ENCODE results near the gene GPR143. TPM values are rescaled to one million over a fixed set of nuclear protein-coding genes. Genes with fewer than 3 reads are reported as not detected.

GPR143 gene
- total and polyA plus RNA-seq, 2 of the 4 experiments (the other 2 are of a cell fraction) = 0.07 TPM; not detected in 1

Other genes with a start within 250 kb of the GPR143 start
- gene SHROOM2, start 20.6 kb upstream of the GPR143 start, total RNA-seq (2012; rRNA removed) = 8.1 TPM in 2 replicates
- gene SHROOM2, start 20.6 kb upstream of the GPR143 start, polyA plus RNA-seq (2012; rRNA removed) = 14.2 and 14.6 TPM in 2 replicates
- under 0.01 TPM in 1 of 2 replicates, not detected in the other for gene CLDN34, start 201.5 kb upstream of the GPR143 start, total RNA-seq (2012; rRNA removed)
- gene CLDN34, start 201.5 kb upstream of the GPR143 start, polyA plus RNA-seq (2012; rRNA removed) = 0.14 TPM in 2 replicates